OCI-LY7 (cell line): Measurements from ENCODE around the gene MAIP1.

ENCODE experiments used
- EZH2phosphoT487 ChIP-seq: fragments of 200-600 bp; sonication (generic); IDR thresholded peaks from 2 replicates; pipeline ENCODE4 v1.6.1; 2018; ENCODE audit warnings: low read depth, borderline replicate concordance, mild to moderate bottlenecking, mixed run types, antibody characterized with exemption, low read length, moderate library complexity, mixed read lengths
- TF ChIP-seq, protein P1 (sequence below): fragments of 200-600 bp; sonication (generic); conservative IDR thresholded peaks from 2 replicates; pipeline ENCODE4 v1.5.1; 2014; ENCODE audit warnings: mild to moderate bottlenecking, antibody characterized with exemption, low read length, moderate library complexity, mixed read lengths

DNA sequence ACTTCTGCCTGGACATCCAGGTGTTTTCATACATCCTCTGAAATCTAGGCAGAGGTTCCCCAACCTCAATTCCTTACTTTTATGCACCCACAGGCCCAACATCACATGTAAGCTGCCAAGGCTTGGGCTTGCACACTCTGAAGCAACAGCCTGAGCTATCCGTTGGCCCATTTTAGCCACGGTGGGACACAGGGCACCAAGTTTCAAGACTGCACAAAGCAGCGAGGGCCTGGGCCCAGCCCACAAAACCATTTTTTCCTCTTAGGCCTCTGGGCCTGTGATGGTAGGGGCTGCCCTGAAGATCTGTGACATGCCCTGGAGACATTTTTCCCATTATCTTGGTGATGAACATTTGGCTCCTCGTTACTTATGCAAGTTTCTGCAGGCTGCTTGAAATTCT, 38.4 kb upstream of the MAIP1 start:
- TF ChIP-seq, protein P1, sequence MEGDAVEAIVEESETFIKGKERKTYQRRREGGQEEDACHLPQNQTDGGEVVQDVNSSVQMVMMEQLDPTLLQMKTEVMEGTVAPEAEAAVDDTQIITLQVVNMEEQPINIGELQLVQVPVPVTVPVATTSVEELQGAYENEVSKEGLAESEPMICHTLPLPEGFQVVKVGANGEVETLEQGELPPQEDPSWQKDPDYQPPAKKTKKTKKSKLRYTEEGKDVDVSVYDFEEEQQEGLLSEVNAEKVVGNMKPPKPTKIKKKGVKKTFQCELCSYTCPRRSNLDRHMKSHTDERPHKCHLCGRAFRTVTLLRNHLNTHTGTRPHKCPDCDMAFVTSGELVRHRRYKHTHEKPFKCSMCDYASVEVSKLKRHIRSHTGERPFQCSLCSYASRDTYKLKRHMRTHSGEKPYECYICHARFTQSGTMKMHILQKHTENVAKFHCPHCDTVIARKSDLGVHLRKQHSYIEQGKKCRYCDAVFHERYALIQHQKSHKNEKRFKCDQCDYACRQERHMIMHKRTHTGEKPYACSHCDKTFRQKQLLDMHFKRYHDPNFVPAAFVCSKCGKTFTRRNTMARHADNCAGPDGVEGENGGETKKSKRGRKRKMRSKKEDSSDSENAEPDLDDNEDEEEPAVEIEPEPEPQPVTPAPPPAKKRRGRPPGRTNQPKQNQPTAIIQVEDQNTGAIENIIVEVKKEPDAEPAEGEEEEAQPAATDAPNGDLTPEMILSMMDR: no peak
- TF ChIP-seq EZH2phosphoT487: no peak
